Islet precursor cell (in vitro differentiated cells): ENCODE data around the gene PLEKHM3.
"Not testable (repeated sequence)": the region's sequence is repeated elsewhere in the genome, so short reads cannot be mapped to it uniquely, and the experiment has no call there.

Source experiments
- DNase-seq: peaks from one replicate; pipeline ENCODE4 v3.0.0-alpha.2; 2018

PLEKHM3 gene

GRCh38 chr2:207914716-207915115 lies 110.6 kb downstream of the PLEKHM3 start:
- DNase-seq, result no peak

GRCh38 chr2:207913772-207914358 lies 111.5 kb downstream of the PLEKHM3 start:
- no peak for DNase-seq

GRCh38 chr2:207911856-207912255 lies 113.5 kb downstream of the PLEKHM3 start:
- no peak for DNase-seq

- DNase-seq, result no peak
Observed at GRCh38 chr2:207911215-207911614, 114.1 kb downstream of the PLEKHM3 start.

GRCh38 chr2:207906495-207906894 lies 118.8 kb downstream of the PLEKHM3 start:
- DNase-seq, result not testable (repeated sequence)

GRCh38 chr2:207905546-207905945 lies 119.8 kb downstream of the PLEKHM3 start:
- no peak for DNase-seq

GRCh38 chr2:207903236-207903635 lies 122.1 kb downstream of the PLEKHM3 start:
- DNase-seq, result no peak

- DNase-seq, result no peak
Observed at GRCh38 chr2:207902821-207903220, 122.5 kb downstream of the PLEKHM3 start.

- no peak for DNase-seq
Observed at GRCh38 chr2:207901829-207902228, 123.5 kb downstream of the PLEKHM3 start.

GRCh38 chr2:207901401-207901800 lies 123.9 kb downstream of the PLEKHM3 start:
- no peak for DNase-seq

- DNase-seq, result no peak
Observed at GRCh38 chr2:207898354-207898695, 127.0 kb downstream of the PLEKHM3 start.

- no peak for DNase-seq
Observed at GRCh38 chr2:207897541-207898353, 127.6 kb downstream of the PLEKHM3 start.

- DNase-seq, result peak; percentile 76
Observed at GRCh38 chr2:207896525-207897285, 128.6 kb downstream of the PLEKHM3 start.

- no peak for DNase-seq
Observed at GRCh38 chr2:207895274-207895860, 130.0 kb downstream of the PLEKHM3 start.

- DNase-seq, result no peak
Observed at GRCh38 chr2:207892716-207893402, 132.5 kb downstream of the PLEKHM3 start.

GRCh38 chr2:207891086-207891844 lies 134.1 kb downstream of the PLEKHM3 start:
- DNase-seq, result no peak

- no peak for DNase-seq
Observed at GRCh38 chr2:207887500-207887899, 137.8 kb downstream of the PLEKHM3 start.

GRCh38 chr2:207885010-207885409 lies 140.3 kb downstream of the PLEKHM3 start:
- no peak for DNase-seq

- no peak for DNase-seq
Observed at GRCh38 chr2:207884127-207884526, 141.2 kb downstream of the PLEKHM3 start.

- DNase-seq, result no peak
Observed at GRCh38 chr2:207883002-207883780, 142.1 kb downstream of the PLEKHM3 start.

GRCh38 chr2:207881902-207882301 lies 143.4 kb downstream of the PLEKHM3 start:
- no peak for DNase-seq
